ENCODE results near the gene ITM2B.

Gene ITM2B

GRCh38 chr13:48316826-48317510 is 84.0 kb downstream of the ITM2B start:
- DNase-seq, result no peak

- no peak for DNase-seq
These were observed 84.7 kb downstream of the ITM2B start for GRCh38 chr13:48317511-48318376.

GRCh38 chr13:48318377-48318811 is 85.4 kb downstream of the ITM2B start:
- DNase-seq, result no peak

- DNase-seq, result no peak
These were observed 86.0 kb downstream of the ITM2B start for GRCh38 chr13:48318821-48319511.
